GM19438 (cell line): ENCODE results near the gene CD63.

Source experiments
- ATAC-seq: cut with Tn5 transposase; IDR thresholded peaks from one replicate; pipeline ENCODE4 v1.9.1; 2021; ENCODE audit warnings: low read depth; ENCODE audit not compliant: unreplicated experiment

CD63 gene

GRCh38 chr12:55707841-55708694 is 20.7 kb downstream of the CD63 start, which contains the start of gene ITGA7:
Gene ITGA7, minus strand, starts transcription at chr12:55707904. Its CDS starts 222 bp downstream, at chr12:55707682.
- ATAC-seq, result no peak

- ATAC-seq, result no peak
Observed at GRCh38 chr12:55707219-55707671, 21.6 kb downstream of the CD63 start.

- no peak for ATAC-seq
Observed at GRCh38 chr12:55706568-55707218, 22.1 kb downstream of the CD63 start.

- ATAC-seq, result no peak
Observed at GRCh38 chr12:55705782-55706402, 22.9 kb downstream of the CD63 start.

GRCh38 chr12:55704824-55705718 is 23.7 kb downstream of the CD63 start:
- ATAC-seq, result no peak

DNA sequence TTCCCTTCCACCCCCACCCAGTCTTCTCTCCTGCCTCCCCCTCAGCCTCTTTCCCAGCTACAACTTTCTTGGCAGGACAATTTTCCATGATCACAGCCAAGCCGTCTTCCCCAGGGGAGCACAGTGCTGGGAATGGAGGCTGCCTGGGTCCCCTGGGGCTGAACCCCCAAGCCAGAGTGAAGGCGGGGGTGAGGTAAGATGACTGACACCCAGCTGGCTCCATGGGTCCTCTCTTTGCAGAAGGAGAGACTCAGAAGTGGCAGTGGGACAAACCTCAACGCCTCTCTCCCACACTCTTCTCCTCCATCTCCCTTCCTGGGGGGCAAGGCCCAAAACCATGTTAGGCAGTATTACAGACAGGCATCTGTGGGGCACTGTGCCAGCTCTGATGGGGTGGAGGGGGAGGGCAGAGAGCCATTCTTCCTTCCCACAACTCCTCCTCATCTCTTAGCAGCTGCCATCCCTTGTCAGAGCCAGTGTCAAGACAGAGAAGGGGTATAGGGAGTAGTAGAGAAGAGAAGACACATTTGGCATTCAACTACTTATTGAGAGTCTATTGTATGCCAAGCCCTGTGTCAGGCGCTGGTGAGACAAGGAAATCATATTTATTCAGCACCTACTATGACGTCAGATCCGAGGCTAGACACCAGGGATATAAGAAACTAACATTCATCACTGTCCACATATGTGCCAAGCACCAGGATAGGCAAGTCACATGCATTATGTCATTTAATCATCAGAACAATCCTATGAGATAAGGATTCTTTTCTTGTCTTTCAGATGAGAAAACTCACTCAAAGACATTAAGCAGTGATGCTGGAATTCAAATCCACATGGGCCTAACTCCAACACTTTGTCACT is 24.7 kb downstream of the CD63 start:
- ATAC-seq, result no peak

GRCh38 chr12:55703288-55703687 is 25.5 kb downstream of the CD63 start:
- ATAC-seq, result no peak

DNA sequence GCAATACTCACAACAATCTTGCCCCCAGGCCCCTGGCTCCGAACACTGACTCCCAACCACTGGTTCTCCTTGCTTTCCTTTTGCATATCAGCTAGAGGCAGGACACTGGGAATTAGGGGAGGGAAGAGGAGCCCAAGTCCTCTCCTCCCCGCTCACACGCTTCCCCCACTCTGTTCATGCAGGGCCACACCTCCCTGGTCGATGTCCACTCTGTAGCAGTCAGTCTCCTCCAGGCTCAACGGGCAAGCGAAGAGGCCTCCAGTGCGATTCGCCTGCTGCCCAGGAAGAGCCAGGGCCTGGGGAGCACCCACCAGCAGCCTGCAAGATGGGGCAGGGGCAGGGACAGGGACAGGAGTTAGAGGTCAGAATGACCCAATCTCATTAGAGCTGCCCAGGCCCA is 25.9 kb downstream of the CD63 start:
- no peak for ATAC-seq

DNA sequence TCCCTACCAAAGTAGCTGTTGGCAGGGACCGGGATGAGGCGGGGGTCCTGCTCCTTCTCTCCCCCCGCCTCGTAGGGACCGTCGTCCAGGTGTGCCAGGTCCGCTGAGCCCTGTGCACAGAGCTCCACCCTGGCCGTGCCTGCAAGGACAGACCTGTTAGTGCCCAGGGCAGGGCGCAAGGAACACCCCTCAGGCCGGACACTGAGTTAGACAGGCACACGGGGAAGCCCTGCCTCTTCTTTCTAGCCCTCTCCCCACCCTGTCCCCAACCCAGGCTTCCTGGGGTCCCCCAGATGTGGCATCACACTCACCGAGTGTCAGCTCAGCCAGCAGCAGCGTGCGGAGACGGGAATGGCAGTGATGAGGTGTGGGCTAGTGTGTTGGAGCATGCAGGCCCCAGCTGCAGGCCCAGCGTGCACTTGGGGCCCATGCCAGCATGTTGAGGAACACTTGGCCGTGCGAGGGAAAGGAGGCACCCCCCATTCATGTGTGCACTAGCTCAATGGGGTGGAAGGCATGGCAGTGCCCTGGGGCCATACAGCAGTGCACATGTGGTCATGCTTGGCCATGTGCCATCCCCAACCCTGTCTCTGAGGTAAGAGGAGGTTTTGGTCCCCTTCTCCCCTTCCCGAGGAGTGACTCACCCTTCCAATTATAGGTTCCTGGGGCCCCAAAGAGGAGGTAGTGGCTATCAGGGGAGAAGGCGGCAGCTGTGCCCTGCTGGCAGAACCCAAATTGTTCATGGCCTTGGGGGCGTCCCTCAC is 28.4 kb downstream of the CD63 start:
- ATAC-seq, result no peak

DNA sequence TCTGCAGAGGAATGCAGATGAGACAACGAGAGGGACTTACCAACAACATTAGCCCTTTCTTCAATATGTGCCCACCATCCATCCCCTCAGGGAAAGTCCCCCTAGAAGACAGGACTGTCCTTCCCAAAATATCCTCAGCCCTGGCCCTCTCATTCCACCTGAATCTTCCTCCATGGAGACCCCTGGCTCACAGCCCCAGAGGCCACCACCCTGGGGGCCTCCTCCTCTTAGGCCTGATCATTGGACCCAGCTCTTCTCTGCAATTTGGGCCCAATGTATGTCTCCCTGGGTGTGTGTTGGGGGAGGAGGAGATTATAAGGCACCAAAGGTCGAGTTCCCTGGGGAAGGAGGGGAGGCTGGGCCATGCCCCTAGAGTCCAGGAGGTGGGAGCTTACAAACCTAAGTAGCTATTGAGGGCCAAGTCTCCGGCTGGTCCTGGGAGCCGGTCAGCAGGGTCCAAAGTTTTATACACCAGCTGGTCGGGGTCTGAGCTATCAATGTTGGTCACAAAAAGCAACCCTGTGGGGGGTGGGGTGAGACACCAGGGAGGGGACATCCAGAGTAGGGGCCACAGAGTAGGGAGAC is 29.2 kb downstream of the CD63 start:
- no peak for ATAC-seq

DNA sequence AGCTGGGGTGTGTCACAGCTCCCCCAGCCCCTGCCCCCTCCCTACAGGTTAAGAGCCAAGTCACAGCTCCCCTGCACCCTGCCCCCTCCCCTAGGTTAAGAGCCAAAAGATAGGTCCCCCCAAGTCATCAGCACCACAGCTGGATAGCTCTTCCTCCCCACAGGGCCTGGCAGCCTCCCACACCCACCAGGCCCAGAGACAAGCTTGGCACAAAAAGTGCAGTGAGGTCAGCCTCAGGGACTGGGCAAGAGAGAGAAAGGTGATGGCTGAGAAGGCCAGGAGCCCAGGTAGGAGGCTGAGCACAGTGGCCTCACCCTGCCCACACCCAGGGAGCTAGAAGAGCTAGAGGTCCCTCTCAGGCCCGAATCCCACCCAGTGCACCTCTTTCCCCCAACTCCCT is 29.8 kb downstream of the CD63 start:
- no peak for ATAC-seq

- ATAC-seq, result no peak
Observed at GRCh38 chr12:55698241-55698955, 30.4 kb downstream of the CD63 start.

DNA sequence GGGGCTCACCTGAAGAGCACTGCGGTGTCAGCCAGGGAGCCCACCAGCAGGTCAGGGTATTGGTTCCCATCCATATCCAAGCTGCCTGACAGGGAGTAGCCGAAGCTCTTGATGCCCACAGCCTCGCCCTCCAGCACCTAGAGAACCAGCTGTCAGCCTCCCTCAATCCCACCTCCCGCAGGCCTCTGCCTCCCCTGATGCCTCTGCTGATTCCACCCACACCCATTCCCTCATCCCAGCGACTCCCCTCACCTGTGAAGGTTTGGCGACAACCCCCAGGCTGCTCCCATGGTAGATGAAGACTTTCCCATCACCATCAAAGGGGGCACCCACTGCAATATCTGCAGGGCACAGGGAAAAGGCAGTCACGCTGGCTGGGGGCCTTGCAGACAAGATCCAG is 31.1 kb downstream of the CD63 start:
- ATAC-seq, result no peak

DNA sequence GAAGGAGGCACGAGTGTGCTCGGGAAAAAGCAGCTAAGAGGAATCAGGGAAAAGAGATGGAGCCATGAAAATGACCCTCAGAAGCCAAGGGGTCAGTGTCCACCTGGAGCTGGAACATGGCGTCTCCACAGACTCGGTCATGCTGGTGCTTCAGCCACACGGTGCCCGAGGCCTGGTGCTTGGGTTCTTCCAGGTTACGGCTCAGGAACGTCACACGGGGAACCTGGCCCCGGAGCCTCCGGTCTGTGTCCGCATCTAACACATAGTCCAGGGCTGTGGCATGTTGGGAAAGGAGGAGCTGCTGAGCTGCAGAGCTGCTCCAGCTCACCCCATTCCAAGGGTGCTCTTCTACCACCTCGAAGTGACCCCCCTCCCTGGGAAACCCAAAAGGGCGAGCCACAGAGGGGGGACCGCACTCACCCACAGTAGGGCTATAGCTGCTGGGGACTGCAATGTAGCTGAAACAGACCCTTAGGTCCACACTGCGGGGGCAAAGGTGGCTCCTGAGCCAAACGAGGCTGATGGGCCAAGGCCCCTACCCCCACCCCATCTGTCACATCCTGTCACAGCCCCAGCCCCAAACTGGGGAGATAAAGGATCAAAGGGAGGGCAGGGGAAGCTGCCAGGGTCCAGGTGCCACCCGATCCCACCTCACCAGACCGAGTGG is 31.9 kb downstream of the CD63 start:
- no peak for ATAC-seq

- ATAC-seq, result no peak
Observed at GRCh38 chr12:55696141-55696540, 32.7 kb downstream of the CD63 start.

DNA sequence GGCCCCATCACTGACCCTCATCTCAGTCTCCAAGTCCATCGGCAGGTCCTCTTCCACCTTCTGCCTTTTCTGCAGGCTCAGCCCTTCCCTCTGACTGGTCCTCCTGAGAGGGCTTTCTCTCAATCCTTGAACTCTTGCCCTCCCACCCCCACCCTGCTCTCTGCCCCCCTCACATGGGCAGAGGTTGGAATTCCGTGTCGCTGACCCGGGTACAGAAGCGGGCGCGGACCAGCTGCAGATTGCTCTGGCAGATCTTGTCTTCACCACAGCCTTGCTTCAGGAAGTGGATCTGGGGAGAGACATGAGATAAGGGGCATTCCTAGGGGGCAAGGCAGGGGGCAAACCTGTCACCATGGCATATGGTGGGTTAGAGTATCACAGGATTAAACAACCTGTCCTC is 33.5 kb downstream of the CD63 start:
- no peak for ATAC-seq

GRCh38 chr12:55694651-55695050 is 34.2 kb downstream of the CD63 start:
- no peak for ATAC-seq
